22Rv1 (cell line): Measurements from ENCODE around the gene ZC3H12A.
A peak's percentile ranks its signal among the peaks of the same experiment; 100 is the strongest.
"Not testable (repeated sequence)": the region's sequence is repeated elsewhere in the genome, so short reads cannot be mapped to it uniquely, and the experiment has no call there.

Experiments
- H3K27ac ChIP-seq: fragments of 450-650 bp; 2 replicates; pipeline ENCODE4 v1.5.1; 2017
- CTCF ChIP-seq: fragments of 450-650 bp; IDR thresholded peaks from 2 replicates; pipeline ENCODE4 v1.5.1; 2017; ENCODE audit warnings: mild to moderate bottlenecking
- ZFX ChIP-seq: fragments of 450-650 bp; IDR thresholded peaks from 2 replicates; pipeline ENCODE4 v1.6.1; 2017; ENCODE audit warnings: antibody characterized with exemption, borderline replicate concordance

ZC3H12A gene

GRCh38 chr1:37513795-37514349 is 39.5 kb downstream of the ZC3H12A start:
- TF ChIP-seq ZFX: no peak
- no peak for TF ChIP-seq CTCF
- H3K27ac ChIP-seq: peak overlapping the region; percentile 64

GRCh38 chr1:37514350-37515184 is 40.2 kb downstream of the ZC3H12A start, which contains the start of gene MEAF6:
Gene MEAF6 (minus strand): TSS chr1:37514766. CDS start chr1:37514746, 20 bp downstream.
- no peak for TF ChIP-seq ZFX
- TF ChIP-seq CTCF: peak; percentile 90
- H3K27ac ChIP-seq: peak within 1 kb of the TSS; percentile 64

- H3K27ac ChIP-seq: peak overlapping the region; percentile 64
- TF ChIP-seq ZFX: no peak
These were observed 41.0 kb downstream of the ZC3H12A start for GRCh38 chr1:37515185-37516034.

- TF ChIP-seq CTCF (no peak), ZFX (no peak)
- no peak overlapping the region for H3K27ac ChIP-seq
These were observed 43.2 kb downstream of the ZC3H12A start for GRCh38 chr1:37517569-37517968.

GRCh38 chr1:37518241-37518640 is 43.9 kb downstream of the ZC3H12A start:
- H3K27ac ChIP-seq: not testable (repeated sequence)

- not testable (repeated sequence) for H3K27ac ChIP-seq
These were observed 44.5 kb downstream of the ZC3H12A start for GRCh38 chr1:37518929-37519328.

- TF ChIP-seq CTCF: no peak
- no peak for TF ChIP-seq ZFX
- no peak overlapping the region for H3K27ac ChIP-seq
These were observed 45.2 kb downstream of the ZC3H12A start for GRCh38 chr1:37519613-37520012.

GRCh38 chr1:37529888-37530287 is 55.5 kb downstream of the ZC3H12A start:
- H3K27ac ChIP-seq: not testable (repeated sequence)

- H3K27ac ChIP-seq: not testable (repeated sequence)
These were observed 58.2 kb downstream of the ZC3H12A start for GRCh38 chr1:37532418-37533156.
